Upper lobe of left lung (tissue), 4 donors: ENCODE results near the gene MACROD2.

ENCODE experiments used
- POLR2A ChIP-seq, 4 donors: fragments of 450-650 bp; IDR thresholded peaks; one replicate each; pipeline ENCODE4 v1.5.1; 2016 to 2017; ENCODE audit warnings: antibody characterized with exemption in 4 of 4, mild to moderate bottlenecking in 2 of 4
- TF ChIP-seq, protein P1 (sequence below), 6 experiments: fragments of 450-650 bp in 4 of 6; fragments of 200-600 bp in 2 of 6; sonication (generic) in 2 of 6; IDR thresholded peaks; one replicate each; pipeline ENCODE4 v1.5.1; 2016 to 2019; ENCODE audit warnings: antibody characterized with exemption in 6 of 6

DNA sequence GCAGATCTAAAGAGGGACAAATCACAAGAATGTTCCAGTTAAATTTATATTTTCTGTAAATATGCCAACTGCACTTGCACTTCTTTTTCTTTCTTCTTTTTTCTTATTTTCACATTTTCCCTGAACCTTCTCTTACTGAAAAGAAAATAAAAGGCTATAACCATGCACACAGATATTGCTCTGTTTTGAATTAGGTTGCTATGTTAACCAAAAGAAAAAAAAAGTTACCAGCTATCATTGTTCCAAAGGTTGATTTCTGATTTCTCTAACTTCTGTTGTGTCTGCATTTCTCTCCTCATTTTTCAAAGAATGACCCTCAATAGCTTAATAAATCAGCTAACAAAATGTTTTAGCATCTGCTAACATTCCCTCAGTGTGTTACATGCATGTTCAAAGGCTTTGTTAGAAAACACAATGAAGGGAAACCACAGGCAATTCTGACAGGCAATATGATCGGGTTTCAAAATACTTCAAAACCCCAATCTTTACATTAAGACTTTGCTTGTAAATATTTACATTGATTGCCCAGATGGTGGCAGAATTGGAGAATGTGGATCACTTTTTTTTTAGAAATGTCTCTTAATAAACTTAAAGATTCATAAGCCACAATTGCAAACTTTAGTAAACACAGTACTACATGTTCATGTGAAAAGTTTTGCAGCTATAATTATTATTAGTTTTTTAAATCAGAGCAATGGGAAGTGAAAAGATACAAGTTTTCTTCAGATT lies 1270.4 kb downstream of the MACROD2 start:
- TF ChIP-seq, protein P1, sequence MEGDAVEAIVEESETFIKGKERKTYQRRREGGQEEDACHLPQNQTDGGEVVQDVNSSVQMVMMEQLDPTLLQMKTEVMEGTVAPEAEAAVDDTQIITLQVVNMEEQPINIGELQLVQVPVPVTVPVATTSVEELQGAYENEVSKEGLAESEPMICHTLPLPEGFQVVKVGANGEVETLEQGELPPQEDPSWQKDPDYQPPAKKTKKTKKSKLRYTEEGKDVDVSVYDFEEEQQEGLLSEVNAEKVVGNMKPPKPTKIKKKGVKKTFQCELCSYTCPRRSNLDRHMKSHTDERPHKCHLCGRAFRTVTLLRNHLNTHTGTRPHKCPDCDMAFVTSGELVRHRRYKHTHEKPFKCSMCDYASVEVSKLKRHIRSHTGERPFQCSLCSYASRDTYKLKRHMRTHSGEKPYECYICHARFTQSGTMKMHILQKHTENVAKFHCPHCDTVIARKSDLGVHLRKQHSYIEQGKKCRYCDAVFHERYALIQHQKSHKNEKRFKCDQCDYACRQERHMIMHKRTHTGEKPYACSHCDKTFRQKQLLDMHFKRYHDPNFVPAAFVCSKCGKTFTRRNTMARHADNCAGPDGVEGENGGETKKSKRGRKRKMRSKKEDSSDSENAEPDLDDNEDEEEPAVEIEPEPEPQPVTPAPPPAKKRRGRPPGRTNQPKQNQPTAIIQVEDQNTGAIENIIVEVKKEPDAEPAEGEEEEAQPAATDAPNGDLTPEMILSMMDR (IDR thresholded peaks at IDR 0.05), result no peak
- TF ChIP-seq POLR2A (IDR thresholded peaks at IDR 0.05), result no peak
